GM18870 (cell line): ENCODE measurements around the gene TBXAS1.
"Not testable (repeated sequence)": the region's sequence is repeated elsewhere in the genome, so short reads cannot be mapped to it uniquely, and the experiment has no call there.

Experiments
- ATAC-seq: cut with Tn5 transposase; IDR thresholded peaks from one replicate; pipeline ENCODE4 v1.9.1; 2021; ENCODE audit warnings: moderate library complexity; ENCODE audit not compliant: unreplicated experiment

TBXAS1 gene

GRCh38 chr7:139825666-139826290 lies 3.3 kb upstream of the TBXAS1 start:
- no peak for ATAC-seq

GRCh38 chr7:139827042-139827441 lies 2.0 kb upstream of the TBXAS1 start:
- no peak for ATAC-seq

GRCh38 chr7:139828446-139828845 lies 618 bp upstream of the TBXAS1 start:
- ATAC-seq: no peak

- peak; percentile 22 for ATAC-seq
These were observed 682 bp downstream of the TBXAS1 start for GRCh38 chr7:139829775-139830117.

GRCh38 chr7:139830292-139830691 lies 1.2 kb downstream of the TBXAS1 start:
- ATAC-seq: no peak

GRCh38 chr7:139830782-139831501 lies 1.9 kb downstream of the TBXAS1 start:
- ATAC-seq: no peak

GRCh38 chr7:139835848-139836247 lies 6.8 kb downstream of the TBXAS1 start:
- not testable (repeated sequence) for ATAC-seq

- ATAC-seq: not testable (repeated sequence)
These were observed 8.2 kb downstream of the TBXAS1 start for GRCh38 chr7:139837291-139837690.

GRCh38 chr7:139838276-139838675 lies 9.2 kb downstream of the TBXAS1 start:
- ATAC-seq: no peak

GRCh38 chr7:139838876-139839275 lies 9.8 kb downstream of the TBXAS1 start:
- ATAC-seq: no peak

GRCh38 chr7:139840776-139841175 lies 11.7 kb downstream of the TBXAS1 start:
- ATAC-seq: no peak

- peak; percentile 79 for ATAC-seq
These were observed 13.5 kb downstream of the TBXAS1 start for GRCh38 chr7:139842401-139843210.

- not testable (repeated sequence) for ATAC-seq
These were observed 14.1 kb downstream of the TBXAS1 start for GRCh38 chr7:139843211-139843537.

GRCh38 chr7:139844779-139845442 lies 15.8 kb downstream of the TBXAS1 start:
- ATAC-seq: no peak

GRCh38 chr7:139845443-139845805 lies 16.4 kb downstream of the TBXAS1 start:
- no peak for ATAC-seq

- ATAC-seq: no peak
These were observed 17.2 kb downstream of the TBXAS1 start for GRCh38 chr7:139846297-139846696.

GRCh38 chr7:139848274-139848673 lies 19.2 kb downstream of the TBXAS1 start:
- no peak for ATAC-seq

- no peak for ATAC-seq
These were observed 21.8 kb downstream of the TBXAS1 start for GRCh38 chr7:139850906-139851305.

GRCh38 chr7:139851770-139852481 lies 22.9 kb downstream of the TBXAS1 start:
- no peak for ATAC-seq

- no peak for ATAC-seq
These were observed 23.4 kb downstream of the TBXAS1 start for GRCh38 chr7:139852482-139852845.

- ATAC-seq: no peak
These were observed 24.6 kb downstream of the TBXAS1 start for GRCh38 chr7:139853506-139854123.
